NCI-H146 treated with DMSO at 0.1 percent for 48 hours (cell line): ENCODE results near the gene SALL3.
A peak's percentile ranks its signal among the peaks of the same experiment; 100 is the strongest.
"Not testable (repeated sequence)": the region's sequence is repeated elsewhere in the genome, so short reads cannot be mapped to it uniquely, and the experiment has no call there.

Experiments used
- DNase-seq: peaks from one replicate; lab custom pipeline; 2025; ENCODE audit not compliant: unreplicated experiment; lab: John Stamatoyannopoulos, UW

Gene SALL3

GRCh38 chr18:78979730-78980278, at the start of gene SALL3:
TSS of gene SALL3 (plus strand) at chr18:78979818. CDS start at chr18:78980275, 457 bp downstream.
- DNase-seq = peak; percentile 22

DNA sequence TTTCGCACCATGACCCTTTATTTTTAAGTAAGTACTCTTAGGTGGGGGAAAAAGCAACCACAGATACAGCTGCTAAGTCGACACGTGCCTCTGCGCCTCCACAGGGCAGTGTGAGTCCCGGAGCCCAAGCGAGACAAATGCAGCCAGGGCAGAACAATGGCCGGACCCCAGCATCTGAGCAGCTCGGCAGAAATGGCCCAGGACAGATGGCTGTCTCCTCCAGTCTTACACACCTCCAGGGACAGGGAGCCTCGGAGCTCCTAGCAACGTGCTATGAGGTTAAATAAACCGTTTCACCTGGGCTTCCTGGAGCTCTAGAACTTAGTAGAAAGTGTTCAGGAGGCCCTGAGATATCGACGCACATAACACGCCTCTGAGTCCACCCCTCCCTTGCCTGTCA, 47.3 kb upstream of the SALL3 start:
- DNase-seq = no peak

- no peak for DNase-seq
These were observed 45.6 kb upstream of the SALL3 start for GRCh38 chr18:78934003-78934402.

- DNase-seq = no peak
These were observed 44.9 kb upstream of the SALL3 start for GRCh38 chr18:78934551-78935225.

DNA sequence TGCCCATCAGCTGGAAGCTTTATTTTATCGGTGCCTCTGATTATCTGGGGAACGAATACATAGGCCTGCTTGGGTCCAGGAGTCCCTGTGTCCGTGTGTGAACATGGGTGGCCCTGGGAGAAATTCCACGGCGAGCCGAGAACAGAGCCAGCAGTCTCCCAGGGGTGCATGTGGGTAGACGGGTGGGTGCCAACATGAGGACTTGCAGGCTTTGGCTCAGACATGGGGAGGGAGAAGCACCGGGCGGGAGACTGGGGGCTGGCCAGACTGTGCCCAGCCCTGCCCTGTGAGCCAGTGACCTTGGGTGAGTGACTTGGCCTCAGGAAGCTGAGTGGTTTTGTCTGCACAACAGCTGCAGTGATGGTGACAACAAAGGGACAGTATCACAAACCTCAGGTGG, 44.2 kb upstream of the SALL3 start:
- no peak for DNase-seq

DNA sequence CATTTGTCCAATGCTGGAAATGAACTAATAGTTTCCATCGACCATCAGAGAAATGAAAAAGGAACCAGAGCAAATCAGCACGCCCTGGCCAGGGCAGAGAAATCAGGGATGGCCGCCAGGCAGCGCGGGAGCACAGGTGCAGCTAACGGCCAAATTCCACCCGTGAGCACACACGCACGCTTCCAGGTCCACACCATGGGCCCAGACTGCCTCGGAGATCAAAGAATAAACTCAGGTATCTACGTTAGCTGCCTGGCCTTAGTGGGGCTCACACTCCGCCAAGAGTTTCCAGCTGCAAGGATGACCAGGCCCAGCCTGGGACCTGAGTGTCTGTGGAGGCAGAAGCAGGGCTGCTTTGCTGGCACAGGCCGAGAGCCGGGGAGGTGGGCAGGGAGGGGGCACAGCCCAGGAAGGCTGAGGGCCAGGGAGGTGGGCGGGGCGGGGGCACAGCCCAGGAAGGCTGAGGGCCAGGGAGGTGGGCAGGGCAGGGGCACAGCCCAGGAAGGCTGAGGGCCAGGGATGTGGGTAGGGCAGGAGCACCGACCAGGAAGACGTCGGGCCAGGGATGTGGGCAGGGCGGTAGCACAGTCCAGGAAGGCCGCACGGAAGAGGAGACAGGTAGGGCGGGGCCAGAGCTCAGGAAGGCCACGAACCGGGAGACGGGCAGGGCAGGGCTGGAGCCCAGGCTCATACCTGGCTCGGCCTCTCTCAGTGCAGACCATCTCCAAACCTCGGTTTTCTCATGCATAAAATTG, 43.2 kb upstream of the SALL3 start:
- no peak for DNase-seq

- DNase-seq = no peak
These were observed 42.5 kb upstream of the SALL3 start for GRCh38 chr18:78937166-78937565.

DNA sequence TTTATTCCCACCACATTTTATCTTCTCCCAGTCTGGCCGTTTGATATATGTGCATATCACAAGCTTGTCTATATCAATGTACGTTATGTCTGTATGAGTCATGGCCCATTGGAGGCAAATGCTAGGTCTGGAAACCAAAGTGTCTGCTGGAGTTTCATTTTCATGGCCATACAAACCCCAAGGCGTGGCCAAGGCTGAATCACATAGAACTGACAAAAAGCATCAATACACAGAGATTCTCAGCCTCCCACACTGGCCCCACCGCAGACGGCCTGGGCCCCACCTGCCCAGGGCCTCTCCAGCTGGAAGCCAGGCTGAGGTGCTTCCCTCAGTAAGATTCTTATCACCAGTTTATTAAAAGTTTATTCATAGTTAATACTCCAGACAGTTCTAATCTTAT, 40.5 kb upstream of the SALL3 start:
- no peak for DNase-seq

- DNase-seq = no peak
These were observed 39.7 kb upstream of the SALL3 start for GRCh38 chr18:78939734-78940494.

DNA sequence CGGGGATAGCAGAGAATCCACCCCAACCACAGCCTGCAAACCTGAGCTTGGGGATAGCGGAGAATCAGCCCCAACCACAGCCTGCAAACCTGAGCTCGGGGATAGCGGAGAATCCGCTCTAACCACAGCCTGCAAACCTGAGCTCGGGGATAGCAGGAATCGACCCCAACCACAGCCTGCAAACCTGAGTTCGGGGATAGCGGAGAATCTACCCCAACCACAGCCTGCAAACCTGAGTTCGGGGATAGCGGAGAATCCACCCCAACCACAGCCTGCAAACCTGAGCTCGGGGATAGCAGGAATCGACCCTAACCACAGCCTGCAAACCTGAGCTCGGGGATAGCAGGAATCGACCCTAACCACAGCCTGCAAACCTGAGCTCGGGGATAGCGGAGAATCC, 37.4 kb upstream of the SALL3 start:
- DNase-seq = not testable (repeated sequence)

DNA sequence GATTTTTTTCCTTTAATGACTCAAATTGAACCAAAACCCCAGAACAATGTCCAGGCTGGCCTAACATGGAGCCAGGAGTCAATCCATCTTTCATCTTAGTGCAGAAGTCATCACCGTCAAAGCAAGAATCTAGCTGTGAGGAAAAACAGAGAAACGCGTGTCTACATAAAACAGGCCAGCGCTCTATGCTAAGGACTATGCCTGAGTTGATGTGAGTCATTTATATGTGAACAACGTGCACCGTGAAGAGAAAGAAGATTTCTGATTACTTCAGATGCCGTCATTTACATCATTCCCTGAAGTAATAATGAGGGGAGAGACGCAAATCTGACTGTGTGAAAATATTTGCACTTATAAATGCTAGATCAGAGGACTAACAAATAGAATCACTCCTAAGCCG, 34.0 kb upstream of the SALL3 start:
- DNase-seq = no peak

- no peak for DNase-seq
These were observed 32.3 kb upstream of the SALL3 start for GRCh38 chr18:78947291-78947690.

DNA sequence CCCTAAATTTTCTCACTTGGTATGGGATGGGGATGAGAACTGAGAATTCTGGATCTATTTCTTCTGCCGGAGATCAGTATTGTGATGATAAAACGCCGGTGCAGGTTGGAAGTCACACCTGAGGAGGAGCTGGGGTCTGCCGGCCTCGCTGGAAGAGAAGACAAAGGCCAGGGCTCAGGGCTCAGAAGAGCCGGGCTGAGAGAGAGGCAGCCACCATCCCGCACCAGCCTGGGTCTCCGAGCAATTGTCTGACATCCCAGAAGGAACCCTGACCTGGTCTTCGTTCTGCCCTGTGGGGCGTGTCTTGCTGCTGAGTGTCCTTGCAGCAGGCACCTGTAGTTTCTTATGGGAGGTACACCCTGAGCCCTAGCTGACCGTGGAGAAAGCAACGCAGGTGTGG, 31.4 kb upstream of the SALL3 start:
- DNase-seq = no peak

DNA sequence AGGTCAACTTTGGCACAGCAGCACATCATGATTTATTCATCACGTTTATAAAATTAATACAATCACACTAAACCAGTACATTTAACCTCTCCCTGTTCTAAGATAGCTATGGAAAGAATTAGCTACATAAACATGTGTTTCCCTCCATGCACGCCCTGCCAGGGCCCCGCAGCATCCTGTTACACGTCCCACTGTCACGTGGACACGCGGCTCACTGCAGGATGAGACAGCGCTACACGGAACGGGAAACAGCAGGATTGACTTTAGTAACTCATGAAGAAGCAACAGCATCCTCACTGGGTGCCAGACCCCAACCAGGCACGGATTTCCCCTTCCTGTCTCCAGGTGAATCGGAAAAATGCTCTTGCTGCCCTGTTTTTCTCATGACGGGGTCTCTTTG, 30.9 kb upstream of the SALL3 start:
- no peak for DNase-seq

DNA sequence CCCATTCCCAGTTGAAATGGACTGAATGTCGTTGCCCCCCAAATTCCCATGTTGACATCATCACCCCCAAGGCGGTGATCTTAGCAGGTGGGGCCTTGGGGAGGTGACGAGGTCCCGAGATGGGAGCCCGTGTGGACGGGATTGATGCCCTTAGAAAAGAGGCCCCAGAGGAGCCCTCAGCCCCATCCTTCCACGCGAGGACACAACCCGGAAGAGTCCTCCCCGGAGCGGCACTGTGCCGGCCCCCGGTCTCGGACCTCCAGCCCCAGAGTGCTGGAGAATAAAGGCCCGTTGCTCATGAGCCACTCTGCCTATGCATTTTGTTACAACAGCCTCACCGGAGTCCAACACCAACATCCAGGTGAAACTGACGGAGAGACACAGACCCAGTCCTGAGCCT, 30.4 kb upstream of the SALL3 start:
- no peak for DNase-seq

- no peak for DNase-seq
These were observed 29.2 kb upstream of the SALL3 start for GRCh38 chr18:78950386-78950785.

DNA sequence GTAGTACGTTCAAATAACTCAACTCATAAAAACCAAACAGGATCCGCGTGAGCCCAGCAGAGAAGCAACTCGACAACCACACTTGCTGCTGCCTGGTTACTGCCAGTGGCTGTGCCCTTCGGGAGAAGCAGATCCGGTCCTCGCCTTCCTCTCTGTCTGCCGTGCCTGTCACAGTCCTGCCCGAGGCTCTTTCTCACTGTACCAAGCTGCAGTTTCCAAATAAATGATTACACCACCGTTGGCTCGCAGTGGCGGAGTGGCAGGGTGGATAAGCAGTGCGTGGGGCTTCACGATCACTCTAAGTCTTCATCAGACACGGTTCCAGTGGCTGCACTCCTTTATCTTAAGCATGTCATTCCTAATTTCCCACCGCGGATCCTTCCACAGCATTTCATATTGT, 26.1 kb upstream of the SALL3 start:
- peak; percentile 29 for DNase-seq

GRCh38 chr18:78955051-78955450, 24.6 kb upstream of the SALL3 start:
- DNase-seq = no peak

- no peak for DNase-seq
These were observed 22.5 kb upstream of the SALL3 start for GRCh38 chr18:78957140-78957539.

GRCh38 chr18:78960709-78961108, 18.9 kb upstream of the SALL3 start:
- DNase-seq = no peak

- DNase-seq = no peak
These were observed 17.5 kb upstream of the SALL3 start for GRCh38 chr18:78962098-78962497.

DNA sequence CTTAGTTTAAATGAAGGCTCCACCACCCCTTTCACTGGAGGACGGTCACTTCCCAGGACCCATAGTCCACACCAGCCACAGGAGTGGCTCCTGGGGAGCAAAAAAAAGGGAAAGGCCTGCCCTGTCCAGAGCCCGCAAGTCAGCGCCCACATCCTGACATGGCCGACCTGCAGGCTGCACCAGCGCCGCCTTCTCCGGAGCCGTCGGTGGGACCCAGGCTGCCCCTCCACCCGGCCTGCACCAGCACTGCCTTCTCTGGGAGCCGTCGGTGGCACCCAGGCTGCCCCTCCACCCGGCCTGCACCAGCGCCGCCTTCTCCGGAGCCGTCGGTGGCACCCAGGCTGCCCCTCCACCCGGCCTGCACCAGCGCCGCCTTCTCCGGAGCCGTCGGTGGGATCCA, 14.9 kb upstream of the SALL3 start:
- DNase-seq = not testable (repeated sequence)
